Heart right ventricle (tissue), 16 donors: ENCODE data around the gene TGM1. TPM values are rescaled to one million over a fixed set of nuclear protein-coding genes. Genes with fewer than 3 reads are reported as not detected.

Experiments
- ATAC-seq, 8 donors: fragments of 200-7000 bp; cut with Tn5 transposase; one replicate each; pipeline ENCODE4 v1.9.1; 2020; ENCODE audit warnings: mild to moderate bottlenecking in 8 of 8, moderate library complexity in 8 of 8, moderate number of reproducible peaks in 1 of 8
- DNase-seq, 2 donors: peaks; one replicate each; pipeline ENCODE4 v3.0.0-alpha.2; 2020
- H3K27ac ChIP-seq, 10 donors: fragments of 200-600 bp; sonication (generic) in 2 of 10; one replicate each; pipeline versions ENCODE4 v1.5.0 to v1.8.0; 2020 to 2022; ENCODE audit warnings: mild to moderate bottlenecking in 3 of 10
- H3K27me3 ChIP-seq, 7 donors: fragments of 200-600 bp; one replicate each; pipeline ENCODE4 v1.8.0; 2021 to 2022; ENCODE audit warnings: mild to moderate bottlenecking in 2 of 7
- H3K36me3 ChIP-seq, 9 donors: fragments of 200-600 bp; sonication (generic) in 1 of 9; one replicate each; pipeline versions ENCODE4 v1.5.0 to v1.8.0; 2020 to 2022; ENCODE audit warnings: mild to moderate bottlenecking in 2 of 9
- H3K4me1 ChIP-seq, 9 donors: fragments of 200-600 bp; sonication (generic) in 1 of 9; one replicate each; pipeline versions ENCODE4 v1.5.0 to v1.8.0; 2020 to 2022; ENCODE audit warnings: mild to moderate bottlenecking in 4 of 9
- H3K4me3 ChIP-seq, 10 donors: fragments of 200-600 bp; sonication (generic) in 2 of 10; one replicate each; pipeline versions ENCODE4 v1.5.0 to v1.8.0; 2020 to 2022; ENCODE audit warnings: mild to moderate bottlenecking in 7 of 10, moderate library complexity in 2 of 10
- H3K9me3 ChIP-seq, 11 donors: fragments of 200-600 bp in 10 of 11; sonication (generic) in 2 of 11; one replicate each; pipeline versions ENCODE4 v1.5.0 to v1.8.0; 2013 to 2022; ENCODE audit warnings: mild to moderate bottlenecking in 2 of 11, control low read depth in 1 of 11, moderate library complexity in 1 of 11
- CTCF ChIP-seq, 9 donors: fragments of 200-600 bp; sonication (generic) in 2 of 9; IDR thresholded peaks; one replicate each; pipeline versions ENCODE4 v1.5.0 to v1.8.0; 2021 to 2022; ENCODE audit warnings: antibody characterized with exemption in 9 of 9, mild to moderate bottlenecking in 5 of 9, moderate library complexity in 1 of 9
- WGBS, 2 donors: extraction: QIAGEN DNeasy Blood & Tissue Kit; methylation state at CpG; one replicate each; pipeline ENCODE4 v1.1.7; 2013; ENCODE audit warnings: inconsistent platforms in 1 of 2; 5-methylcytosine and 5-hydroxymethylcytosine counted together
- intact Hi-C, 10 donors: fragments of 100-400 bp; cut with DNase I; formaldehyde crosslinking; loops; one replicate each; pipeline versions ENCODE4 v1.11.1 to v1.14.2; 2022
- polyA plus RNA-seq, 2 donors: library from polyadenylated mRNA; stranded (reverse); fragments of 200-250 nt; gene quantifications; one replicate each; pipeline ENCODE4 v1.2.3, GENCODE V29; 2013
- total RNA-seq, 10 donors: library from RNA; stranded (reverse); fragmentation: NEBNext Ultra II Directional in 3 of 10; extraction: Animal tissue kit (Norgen Biotek cat#: 25700) in 3 of 10; gene quantifications; one replicate each; pipeline versions ENCODE4 v1.2.1 to v1.2.4, GENCODE V29; 2021 to 2023
- donor health status: Arrhythmogenic right ventricular cardiomyopathy.
- donor health status: ischemic (EF 13 %, LVEDD 7.1; RV severe dilation, severe dysfunction).
- donor health status: healthy with polysubstance abuse.
- donor health status: DM: no; HTN: yes; CAD: no.
- donor health status: DM: no; HTN: no; CAD: no.
- donor health status: ischemic (EF 25% LVEDD 6.9; RV normal size, moderate dysfunction).
- donor health status: ischemic (EF 25% LVEDD 5.7; RV mildly dilated, moderate dysfunction).
- donor health status: healthy.
- donor health status: DM: yes; HTN: yes; CAD: no.
- donor health status: Ischemic cardiomyopathy.
- donor health status: ischemic (EF 35%, LVEDD 5.7; RV mildly dilated, moderate dysfunction).
- donor health status: nonischemic (EF 11% LVEDD 7.7; RV severe dilation, severe dysfunction).
- donor health status: DM: yes; HTN: yes; CAD: no.
- donor health status: PGD.
- donor health status: ischemic (EF 29% LVEDD 5.4; RV normal size, mild dysfunction).
- donor health status: nonischemic (EF 23%, LVEDD 6.1; RV moderate dilation, normal function).

Gene TGM1
- total and polyA plus RNA-seq, 12 donors: 0.17 to 2.2 (median 0.65) TPM

DNA sequence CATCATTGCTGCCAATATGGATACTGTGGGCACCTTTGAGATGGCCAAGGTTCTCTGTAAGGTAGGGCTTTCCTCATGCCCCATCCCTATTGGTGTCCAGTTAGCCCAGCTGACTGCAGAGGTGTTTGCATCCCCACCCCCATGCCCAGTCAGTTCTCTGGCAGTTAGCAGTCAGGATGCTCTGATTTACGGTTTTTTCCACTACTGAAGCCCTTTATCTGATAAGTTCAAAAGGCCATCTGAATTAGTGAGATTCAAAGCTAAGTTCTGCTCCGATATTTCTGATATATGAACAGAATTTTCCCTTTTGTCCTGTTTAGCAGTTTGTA is 29.5 kb downstream of the TGM1 start:
- H3K27me3 ChIP-seq: no peaks in the 10 kb centered on the region
- ATAC-seq (no peak), DNase-seq (no peak)
- no peaks in the 10 kb centered on the region for H3K9me3 ChIP-seq
- peaks cover 18 to 60% (median 40%) of the 10 kb centered on the region in 9 donors for H3K4me1 ChIP-seq
- WGBS, 2 donors: 63 to 73% methylated on average over 2 of the region's 2 CpGs
- peak overlapping the region; percentile 65 to 97 (median 91) for H3K4me3 ChIP-seq
- peaks cover 0 to 45% (median 29%) of the 10 kb centered on the region in 9 donors for H3K36me3 ChIP-seq
- intact Hi-C loops: loop anchor here in 2 of 10 donors (2.0 to 10.0 kb wide), 2 partner anchors 45 to 201 kb away; partner anchors contain the start of gene IPO4 (in 1 of the 2)
- TF ChIP-seq CTCF (IDR thresholded peaks at IDR 0.05): no peak
- H3K27ac ChIP-seq: peak overlapping the region in 8 of 10 donors; percentile 89 to 97 (median 90)

DNA sequence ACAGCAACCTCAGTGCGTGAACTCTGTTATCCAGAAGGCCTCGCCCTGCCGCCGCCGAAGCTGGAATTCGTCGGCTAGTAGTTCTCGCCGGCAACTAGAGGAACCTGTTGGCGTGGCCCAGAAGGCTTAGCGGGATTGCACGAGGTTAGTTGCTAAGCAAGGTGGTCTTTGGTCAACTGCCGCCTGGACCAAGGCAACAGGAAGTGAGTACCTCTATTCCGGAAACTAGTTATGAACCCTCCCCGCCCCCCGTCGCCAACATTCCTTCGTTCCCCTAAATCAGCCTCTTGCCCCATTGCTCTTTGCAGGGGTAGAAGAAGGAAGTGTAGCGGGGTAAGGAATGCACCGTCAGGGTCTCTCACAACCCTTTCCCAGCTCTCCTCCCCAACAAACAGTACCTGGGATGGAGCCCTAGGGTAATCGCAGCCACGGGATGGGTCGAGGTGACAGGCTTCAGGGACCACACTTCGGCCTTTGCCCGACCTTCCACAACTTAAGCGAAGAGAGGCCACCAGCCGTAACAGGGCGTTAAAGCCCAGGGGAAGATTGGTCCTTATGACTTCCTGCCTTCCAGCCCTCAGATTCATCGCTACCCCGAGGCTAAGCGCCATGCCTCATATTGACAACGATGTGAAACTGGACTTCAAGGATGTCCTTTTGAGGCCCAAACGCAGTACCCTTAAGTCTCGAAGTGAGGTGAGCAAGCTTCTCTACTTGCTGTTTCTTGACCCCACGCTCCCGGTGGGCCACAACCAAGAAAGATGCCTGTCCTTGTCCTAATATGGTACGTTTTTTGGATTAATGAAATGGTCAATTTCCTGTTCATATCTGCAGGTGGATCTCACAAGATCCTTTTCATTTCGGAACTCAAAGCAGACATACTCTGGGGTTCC is 30.1 kb downstream of the TGM1 start, which contains the start of gene GMPR2:
Gene GMPR2 (plus strand): TSS at position 285 of the 893 bp plus-strand sequence. CDS start 325 bp downstream, at position 610.
- DNase-seq: no peak
- WGBS, 2 donors: 4% methylated on average over 38 of the region's 38 CpGs
- H3K27ac ChIP-seq: peak within 1 kb of the TSS; percentile 74 to 97 (median 90)
- intact Hi-C loops: loop anchor here in 2 of 10 donors (2.0 to 10.0 kb wide), 2 partner anchors 44 to 202 kb away; partner anchors contain the start of gene IPO4 (in 1 of the 2)
- no peaks in the 10 kb centered on the region for H3K27me3 ChIP-seq
- peak within 1 kb of the TSS; percentile 65 to 97 (median 91) for H3K4me3 ChIP-seq
- no peaks in the 10 kb centered on the region for H3K9me3 ChIP-seq
- ATAC-seq: peak; percentile 44 to 75 (median 68)
- peaks cover 18 to 54% (median 34%) of the 10 kb centered on the region in 9 donors for H3K4me1 ChIP-seq
- TF ChIP-seq CTCF (IDR thresholded peaks at IDR 0.05): no peak
- H3K36me3 ChIP-seq: peaks cover 0 to 45% (median 23%) of the 10 kb centered on the region in 9 donors

DNA sequence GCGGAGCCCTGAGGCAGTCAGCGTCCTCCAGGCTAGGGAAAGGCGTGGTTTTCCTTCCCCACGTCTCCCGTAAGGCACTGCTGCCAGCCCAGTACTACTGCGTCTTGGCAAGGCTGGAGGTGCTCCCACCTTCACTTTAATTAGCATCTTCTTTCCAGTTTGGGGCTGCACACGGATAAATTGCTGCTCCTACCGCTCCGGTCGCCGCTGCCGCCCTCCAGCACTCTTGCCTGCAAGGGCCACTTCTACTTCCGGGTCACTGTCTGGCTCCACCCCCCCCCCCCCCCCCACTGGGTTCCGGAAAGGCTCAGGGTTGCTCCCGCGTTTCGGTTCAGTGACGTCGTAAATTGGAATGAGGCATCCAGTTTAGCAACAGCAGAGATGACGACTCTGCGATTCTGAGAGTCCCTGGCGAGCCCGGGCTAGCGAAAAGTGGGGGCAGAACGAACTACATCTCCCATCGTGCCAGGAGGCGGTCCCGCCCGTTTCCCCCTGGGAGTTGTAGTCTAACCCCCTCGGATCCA is 30.8 kb downstream of the TGM1 start, which contains the start of gene NEDD8:
Gene NEDD8 (minus strand): TSS at position 247 of the 524 bp plus-strand sequence. CDS start 100 bp downstream, at position 147.
- intact Hi-C loops: loop anchor here in 2 of 10 donors (2.0 to 10.0 kb wide), 2 partner anchors 43 to 203 kb away; partner anchors contain the start of gene IPO4 (in 1 of the 2)
- 0% methylated on average over 30 of the region's 30 CpGs for WGBS, 2 donors
- peak; percentile 90 to 94 for DNase-seq

More for the DNA sequence above, 30.8 kb downstream of the TGM1 start, which contains the start of gene NEDD8:
- peak; percentile 89 to 96 (median 91) for ATAC-seq
- H3K27ac ChIP-seq: peak within 1 kb of the TSS; percentile 74 to 97 (median 90)
- H3K9me3 ChIP-seq: no peaks in the 10 kb centered on the region
- TF ChIP-seq CTCF (IDR thresholded peaks at IDR 0.05): no peak
- H3K4me1 ChIP-seq: peaks cover 18 to 47% (median 34%) of the 10 kb centered on the region in 9 donors
- H3K4me3 ChIP-seq: peak within 1 kb of the TSS; percentile 65 to 97 (median 91)
- no peaks in the 10 kb centered on the region for H3K27me3 ChIP-seq
- peaks cover 0 to 45% (median 16%) of the 10 kb centered on the region in 9 donors for H3K36me3 ChIP-seq
